HG03139 (cell line): ENCODE data around the gene C16orf90.
"Not testable (repeated sequence)": the region's sequence is repeated elsewhere in the genome, so short reads cannot be mapped to it uniquely, and the experiment has no call there.

ENCODE experiments used
- ATAC-seq: cut with Tn5 transposase; IDR thresholded peaks from one replicate; pipeline ENCODE4 v1.9.1; 2021; ENCODE audit not compliant: unreplicated experiment

C16orf90 gene, protein sequence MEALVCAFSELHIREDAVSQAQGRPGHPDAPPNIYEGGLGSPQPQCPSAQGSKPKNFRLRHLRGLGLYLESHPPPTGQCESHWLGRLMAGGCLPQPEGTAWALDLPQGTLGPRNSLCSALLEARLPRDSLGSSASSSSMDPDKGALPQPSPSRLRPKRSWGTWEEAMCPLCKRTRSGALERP

DNA sequence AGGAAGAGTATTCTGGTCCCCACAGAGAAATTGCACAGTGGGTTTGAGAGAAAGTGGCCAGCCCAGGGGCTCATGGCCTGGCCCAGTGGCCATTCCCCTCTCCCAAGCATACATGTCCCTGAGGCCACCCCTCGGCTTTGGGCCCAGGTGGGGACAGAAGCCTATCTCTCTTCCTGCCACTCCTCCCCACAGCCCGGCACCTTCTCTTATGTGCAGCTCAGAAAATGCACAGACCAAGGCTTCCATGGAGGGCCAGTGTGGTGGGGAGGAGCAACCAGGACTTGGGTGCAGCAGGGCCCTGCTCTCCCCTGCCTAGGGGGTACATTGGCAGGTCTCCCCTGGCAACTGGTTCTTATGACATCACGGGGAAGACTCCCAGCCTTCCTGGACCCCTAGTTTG, at the start of gene C16orf90:
TSS of gene C16orf90 (minus strand) at position 314 of the 400 bp plus-strand sequence. CDS start at position 246, 68 bp downstream.
- ATAC-seq: no peak

DNA sequence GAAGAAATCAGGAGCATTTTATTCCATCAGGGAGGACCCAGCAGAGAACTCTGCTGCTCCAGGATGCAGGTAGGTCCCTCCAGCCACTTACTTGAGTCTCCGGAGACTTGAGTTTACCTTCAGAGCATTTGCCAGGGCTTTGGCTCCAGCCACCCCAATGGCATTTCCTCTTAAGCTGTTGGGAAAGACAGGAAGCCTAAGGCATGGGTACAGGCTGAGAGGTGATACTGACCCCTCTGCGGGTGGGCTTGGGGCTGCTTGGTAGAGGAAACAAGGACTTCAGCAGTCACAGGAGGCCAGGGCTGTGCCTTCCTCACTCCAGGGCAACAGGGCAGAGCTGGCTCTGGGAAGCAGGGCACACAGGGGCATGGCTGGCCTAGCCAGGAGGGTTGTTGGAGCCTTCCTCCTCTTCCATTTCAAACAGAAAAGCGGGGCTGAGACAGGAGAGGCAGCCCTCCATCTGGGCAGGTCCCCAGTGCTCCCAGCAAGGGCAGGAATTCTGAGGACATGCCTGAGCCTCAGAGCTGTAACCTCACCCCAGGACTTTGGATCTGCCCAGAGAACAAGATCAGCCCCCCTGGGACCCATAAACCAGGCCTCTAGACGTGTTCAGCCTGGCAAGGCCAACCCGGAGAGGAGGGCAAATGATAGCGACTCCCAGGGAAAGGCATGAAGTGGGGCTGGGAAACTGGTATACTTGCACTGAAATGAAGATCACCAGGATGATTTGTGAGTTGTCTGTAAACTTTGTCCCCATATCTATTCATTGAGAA, 47.5 kb upstream of the C16orf90 start:
- no peak for ATAC-seq

DNA sequence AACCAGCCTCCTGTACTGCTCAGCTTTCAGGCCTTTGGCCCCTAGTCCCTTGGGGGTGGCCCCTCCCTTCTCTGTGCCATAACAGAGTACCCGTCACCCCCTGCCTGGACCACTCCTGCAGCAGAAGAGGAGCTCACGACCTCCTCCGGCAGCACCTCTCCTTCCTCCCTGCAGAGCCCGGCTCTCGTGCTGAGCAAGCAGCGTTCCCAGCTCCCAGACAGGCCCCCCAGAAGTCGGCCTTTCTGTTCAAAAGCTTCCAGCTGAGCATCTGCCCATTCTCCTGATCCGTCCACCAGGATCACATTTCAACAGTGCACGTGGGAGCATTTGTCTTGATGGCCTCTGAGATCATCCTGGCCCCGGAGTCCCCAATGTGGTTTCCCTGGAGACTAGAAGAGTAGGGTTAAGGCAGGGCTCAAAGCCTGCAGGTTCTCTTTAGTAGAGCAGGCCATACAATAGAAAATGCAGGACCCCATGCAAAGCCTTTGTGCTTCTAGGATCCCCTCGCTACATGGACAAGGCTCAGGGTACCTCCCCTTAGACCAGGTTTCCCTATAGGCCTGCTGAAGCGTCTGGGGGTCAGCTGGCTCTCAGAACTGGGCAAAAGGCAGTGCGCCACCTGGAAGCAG, 46.4 kb upstream of the C16orf90 start:
- no peak for ATAC-seq

- no peak for ATAC-seq
Measured at GRCh38 chr16:3538222-3538621, 42.9 kb upstream of the C16orf90 start.

DNA sequence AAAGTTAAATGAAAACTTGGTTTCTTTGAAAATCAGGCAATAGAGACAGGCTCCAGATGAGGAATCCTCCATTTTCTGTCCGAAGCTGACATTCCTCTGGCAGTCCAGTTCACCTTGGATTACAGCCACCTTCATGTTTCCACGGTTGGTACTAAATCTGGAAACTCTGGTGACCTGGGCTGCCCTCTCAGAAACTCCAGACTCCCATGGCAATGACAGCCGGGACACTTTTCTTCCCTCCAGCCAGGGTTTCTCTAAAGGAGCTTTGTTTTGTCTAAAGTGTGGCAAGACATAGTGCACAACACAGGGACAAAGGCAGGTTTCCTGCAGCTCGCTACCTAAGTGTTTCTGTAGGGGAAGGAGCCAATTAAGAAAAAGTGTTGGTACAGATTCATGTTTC, 41.6 kb upstream of the C16orf90 start:
- no peak for ATAC-seq

GRCh38 chr16:3536271-3536731, 41.0 kb upstream of the C16orf90 start:
- ATAC-seq: no peak

- no peak for ATAC-seq
Measured at GRCh38 chr16:3534126-3534525, 38.8 kb upstream of the C16orf90 start.

GRCh38 chr16:3532741-3533140, 37.5 kb upstream of the C16orf90 start:
- no peak for ATAC-seq

DNA sequence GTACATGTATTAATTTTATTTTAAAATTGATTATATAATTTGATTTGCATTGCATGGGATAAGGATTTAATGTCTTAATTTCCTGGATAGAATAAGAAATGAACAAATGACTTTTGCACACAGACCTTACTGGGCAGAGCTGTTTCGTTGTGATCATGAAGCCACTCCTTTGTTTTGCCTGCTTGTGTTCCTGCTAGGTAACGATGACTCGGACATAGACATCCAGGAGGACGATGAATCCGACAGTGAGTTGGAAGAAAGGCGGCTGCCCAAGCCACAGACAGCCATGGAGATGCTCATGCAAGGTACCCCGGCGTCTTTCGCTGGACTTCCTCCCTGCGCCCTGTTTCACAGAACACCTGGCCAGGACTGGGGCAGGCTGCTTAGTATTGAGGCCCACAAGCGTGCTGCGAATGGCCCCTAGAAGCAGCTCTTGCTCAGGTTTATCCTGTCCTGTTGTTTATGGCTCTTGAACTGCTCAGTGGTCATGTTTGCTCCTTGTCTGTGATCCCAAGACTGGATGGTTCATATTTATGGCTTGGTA, 35.2 kb upstream of the C16orf90 start:
- no peak for ATAC-seq

GRCh38 chr16:3529175-3529574, 33.9 kb upstream of the C16orf90 start:
- ATAC-seq: no peak

DNA sequence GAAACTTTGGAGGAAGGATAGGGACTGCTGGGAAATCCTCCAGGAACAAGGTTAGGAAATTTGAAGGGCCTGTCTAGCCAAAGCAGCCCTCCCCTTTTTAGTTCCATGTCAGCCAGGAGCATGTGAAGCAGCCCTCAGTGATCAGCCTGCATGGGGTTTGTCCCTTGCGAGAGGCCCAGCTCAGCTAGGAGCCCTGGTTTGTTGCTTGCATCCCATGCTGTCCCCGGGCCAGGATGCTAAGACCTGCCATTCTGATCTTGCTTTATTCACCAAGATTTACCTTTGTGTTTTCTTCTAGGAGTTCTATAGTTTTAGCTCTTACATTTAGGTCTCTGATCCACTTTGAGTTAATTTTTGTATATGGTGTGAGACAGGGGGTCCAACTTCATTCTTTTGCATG, 33.1 kb upstream of the C16orf90 start:
- ATAC-seq: no peak

DNA sequence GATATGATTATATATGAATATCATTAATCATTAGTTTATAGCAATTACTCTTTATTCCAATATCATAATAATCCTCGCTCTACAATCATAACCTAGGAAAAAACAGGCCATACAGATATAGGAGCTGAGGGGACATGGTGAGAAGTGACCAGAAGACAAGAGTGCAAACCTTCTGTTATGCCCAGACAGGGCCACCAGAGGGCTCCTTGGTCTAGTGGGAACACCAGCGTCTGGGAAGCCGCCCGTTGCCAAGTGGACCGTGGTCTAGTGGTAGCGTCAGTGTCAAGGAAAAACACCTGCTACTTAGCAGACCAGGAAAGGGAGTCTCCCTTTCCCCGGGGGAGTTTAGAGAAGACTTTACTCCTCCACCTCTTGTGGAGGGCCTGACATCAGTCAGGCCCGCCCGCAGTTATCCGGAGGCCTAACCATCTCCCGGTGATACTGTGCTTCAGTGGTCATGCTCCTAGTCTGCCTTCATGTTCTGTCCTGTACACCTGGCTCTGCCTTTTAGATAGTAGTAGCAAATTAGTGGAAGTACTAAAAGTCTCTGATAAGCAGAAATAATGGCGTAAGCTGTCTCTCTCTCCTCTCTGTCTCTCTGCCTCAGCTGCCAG, 32.0 kb upstream of the C16orf90 start:
- not testable (repeated sequence) for ATAC-seq

DNA sequence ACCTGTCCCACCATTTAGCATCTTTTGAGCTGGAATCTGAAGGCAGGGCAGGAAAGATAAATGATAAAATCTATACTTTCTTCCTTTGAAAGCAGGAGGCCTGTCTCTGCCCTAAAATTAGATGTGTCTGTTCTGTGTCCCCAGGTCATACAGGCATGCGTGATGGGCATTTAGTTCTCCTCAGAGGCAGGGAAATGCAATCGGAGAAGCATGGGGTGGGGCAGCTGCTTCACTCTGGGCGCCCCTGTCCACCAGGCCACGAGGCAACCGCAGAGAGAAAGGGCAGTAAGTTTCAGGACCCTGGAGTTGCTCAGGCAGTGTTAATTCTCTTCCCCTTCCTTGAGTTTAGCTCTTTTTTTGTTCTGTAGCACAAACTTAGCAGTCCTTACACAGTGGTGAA, 30.7 kb upstream of the C16orf90 start:
- no peak for ATAC-seq

GRCh38 chr16:3523281-3523680, 28.0 kb upstream of the C16orf90 start:
- no peak for ATAC-seq

DNA sequence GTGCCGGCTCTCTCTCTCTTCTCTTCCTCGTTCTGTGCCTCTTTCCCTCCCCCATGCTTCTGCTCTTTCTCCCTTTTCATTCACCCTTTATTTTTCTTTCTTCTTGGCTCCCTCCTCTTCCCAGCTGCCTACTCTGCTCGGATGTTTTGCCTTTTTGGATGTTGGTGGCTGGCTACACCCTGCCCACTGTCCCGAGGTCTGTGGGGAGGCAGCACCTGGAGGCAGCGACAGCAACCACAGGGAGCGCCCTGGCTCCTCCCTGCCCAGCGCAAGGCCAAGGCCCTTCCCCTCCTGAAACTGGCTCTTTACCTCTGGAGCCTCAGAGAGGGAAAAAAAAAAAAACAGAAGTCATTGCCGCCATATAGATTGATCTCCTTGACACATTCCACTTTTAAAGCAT, 25.6 kb upstream of the C16orf90 start:
- no peak for ATAC-seq

DNA sequence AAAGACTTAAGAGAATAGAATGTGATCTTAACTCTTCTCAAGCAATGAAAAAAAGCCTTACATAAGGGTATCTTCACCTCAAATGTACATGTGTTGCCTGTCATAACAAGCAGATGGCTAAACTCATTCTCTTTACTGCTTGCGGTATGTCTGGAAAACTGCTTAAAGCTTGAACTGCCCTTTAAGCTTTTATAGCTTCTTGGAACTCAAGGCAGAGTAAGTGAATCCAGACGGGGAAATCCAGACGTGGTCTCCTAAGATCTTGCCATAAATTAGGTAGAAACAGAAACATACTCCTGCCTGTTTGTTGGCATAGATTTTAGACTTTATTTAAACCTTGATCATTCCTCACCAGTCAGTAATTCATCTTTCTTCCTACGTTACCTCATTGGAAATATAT, 25.1 kb upstream of the C16orf90 start:
- no peak for ATAC-seq

- no peak for ATAC-seq
Measured at GRCh38 chr16:3519581-3519980, 24.3 kb upstream of the C16orf90 start.

DNA sequence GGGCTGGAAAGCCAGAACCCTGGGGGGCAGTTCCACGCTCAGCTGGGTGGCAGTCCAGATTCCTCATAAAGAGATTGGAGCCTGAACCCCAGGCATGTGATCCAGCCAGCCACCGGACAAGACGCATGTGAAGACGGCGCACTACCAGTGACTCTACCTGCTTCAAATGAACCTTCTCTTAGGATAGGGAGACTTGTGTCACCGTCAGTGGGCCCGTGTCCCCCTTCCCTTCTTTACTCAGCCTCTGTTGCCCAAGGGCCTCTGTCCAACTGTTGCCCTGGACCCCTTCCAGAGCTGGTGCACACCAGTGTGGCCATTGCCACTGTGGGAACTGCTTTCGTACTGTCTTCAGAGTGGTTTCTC, 23.7 kb upstream of the C16orf90 start:
- ATAC-seq: no peak

GRCh38 chr16:3518292-3518985, 23.1 kb upstream of the C16orf90 start:
- ATAC-seq: no peak

DNA sequence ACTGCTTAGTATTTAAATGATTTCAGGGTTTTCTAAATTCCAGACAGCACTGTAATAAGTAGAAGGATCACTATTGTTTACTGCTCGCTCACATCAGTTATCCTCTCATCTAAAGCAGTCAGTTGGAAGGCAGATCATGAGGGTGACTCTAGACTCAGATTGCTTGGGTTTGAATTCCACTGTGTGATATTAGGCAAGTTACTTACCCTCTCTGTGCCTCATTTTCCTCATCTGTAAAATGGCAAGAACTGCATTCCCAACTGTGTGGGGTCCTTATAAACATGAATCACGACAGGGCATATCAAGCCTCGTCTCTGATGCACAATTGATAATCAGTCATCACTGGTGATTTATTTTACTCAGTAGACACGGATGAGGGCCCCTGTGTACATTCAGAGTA, 20.6 kb upstream of the C16orf90 start:
- no peak for ATAC-seq

DNA sequence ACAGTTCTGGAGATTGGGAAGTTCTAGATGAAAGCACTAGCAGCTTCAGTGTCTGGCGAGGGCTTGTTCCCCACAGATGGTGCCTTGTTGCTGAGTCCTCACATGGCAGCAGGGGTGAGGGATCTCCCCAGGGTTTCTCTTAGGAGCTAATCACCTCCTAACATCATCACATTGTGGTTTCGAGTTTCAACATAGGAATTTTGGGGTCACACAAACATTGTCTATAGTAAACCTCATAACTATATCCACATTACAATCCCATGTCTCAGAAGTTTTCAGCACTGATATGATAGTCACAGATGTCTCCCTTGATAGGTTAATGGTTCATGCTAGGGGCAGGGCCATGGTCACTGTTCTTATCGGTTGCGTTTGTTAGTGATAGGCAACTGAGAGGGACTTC, 19.3 kb upstream of the C16orf90 start:
- no peak for ATAC-seq
